Mucosa of stomach (tissue), 1 donor: Measurements from ENCODE around the gene TESK2.

Source experiments
- H3K27me3 ChIP-seq: one replicate; pipeline ENCODE4 v1.7.0; 2013; ENCODE audit warnings: mild to moderate bottlenecking, low read length; ENCODE audit not compliant: control insufficient read depth, insufficient read depth
- H3K36me3 ChIP-seq: one replicate; pipeline ENCODE4 v1.7.0; 2013; ENCODE audit warnings: low read length; ENCODE audit not compliant: control insufficient read depth, insufficient read depth
- H3K4me1 ChIP-seq: one replicate; pipeline ENCODE4 v1.7.0; 2013; ENCODE audit warnings: mild to moderate bottlenecking, low read length; ENCODE audit not compliant: control insufficient read depth, insufficient read depth
- H3K4me3 ChIP-seq: one replicate; pipeline ENCODE4 v1.7.0; 2013; ENCODE audit warnings: low read length
- H3K9ac ChIP-seq: one replicate; pipeline ENCODE4 v1.7.0; 2013; ENCODE audit warnings: mild to moderate bottlenecking, low read length, moderate library complexity
- H3K9me3 ChIP-seq: one replicate; pipeline ENCODE4 v1.7.0; 2013; ENCODE audit warnings: mild to moderate bottlenecking, low read length, moderate library complexity; ENCODE audit not compliant: control insufficient read depth
- donor health status: Pancreatic carcinoma.

The TESK2 gene

DNA sequence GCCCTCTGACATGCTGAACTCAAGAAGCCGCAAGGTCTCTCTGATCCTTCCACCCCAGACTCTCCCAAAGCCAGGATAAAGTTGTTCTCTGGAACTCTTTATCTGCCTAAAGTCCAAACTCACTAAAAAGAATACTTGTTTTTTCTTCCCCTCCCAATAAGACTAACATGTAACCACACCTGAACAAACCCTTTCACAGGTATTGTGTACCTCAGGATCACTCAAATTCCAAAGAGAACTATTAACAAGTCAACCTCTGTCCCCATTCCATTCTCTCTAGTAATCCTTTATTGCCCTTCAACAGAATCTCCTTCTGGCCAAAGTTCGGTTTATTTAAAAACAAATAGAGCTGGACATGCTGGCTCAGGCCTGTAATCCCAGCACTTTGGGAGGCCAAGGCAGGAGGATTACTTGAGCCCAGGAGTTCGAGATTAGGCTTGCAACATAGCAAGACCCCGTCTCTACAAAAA, 155.1 kb downstream of the TESK2 start:
- Histone ChIP-seq H3K4me3 (peak overlapping the region; percentile 10), H3K4me1 (peaks cover 48% of the 10 kb centered on the region), H3K36me3 (peaks cover 4% of the 10 kb centered on the region), H3K9ac (peak overlapping the region; percentile 32), H3K27me3 (no peaks in the 10 kb centered on the region), H3K9me3 (no peaks in the 10 kb centered on the region)

DNA sequence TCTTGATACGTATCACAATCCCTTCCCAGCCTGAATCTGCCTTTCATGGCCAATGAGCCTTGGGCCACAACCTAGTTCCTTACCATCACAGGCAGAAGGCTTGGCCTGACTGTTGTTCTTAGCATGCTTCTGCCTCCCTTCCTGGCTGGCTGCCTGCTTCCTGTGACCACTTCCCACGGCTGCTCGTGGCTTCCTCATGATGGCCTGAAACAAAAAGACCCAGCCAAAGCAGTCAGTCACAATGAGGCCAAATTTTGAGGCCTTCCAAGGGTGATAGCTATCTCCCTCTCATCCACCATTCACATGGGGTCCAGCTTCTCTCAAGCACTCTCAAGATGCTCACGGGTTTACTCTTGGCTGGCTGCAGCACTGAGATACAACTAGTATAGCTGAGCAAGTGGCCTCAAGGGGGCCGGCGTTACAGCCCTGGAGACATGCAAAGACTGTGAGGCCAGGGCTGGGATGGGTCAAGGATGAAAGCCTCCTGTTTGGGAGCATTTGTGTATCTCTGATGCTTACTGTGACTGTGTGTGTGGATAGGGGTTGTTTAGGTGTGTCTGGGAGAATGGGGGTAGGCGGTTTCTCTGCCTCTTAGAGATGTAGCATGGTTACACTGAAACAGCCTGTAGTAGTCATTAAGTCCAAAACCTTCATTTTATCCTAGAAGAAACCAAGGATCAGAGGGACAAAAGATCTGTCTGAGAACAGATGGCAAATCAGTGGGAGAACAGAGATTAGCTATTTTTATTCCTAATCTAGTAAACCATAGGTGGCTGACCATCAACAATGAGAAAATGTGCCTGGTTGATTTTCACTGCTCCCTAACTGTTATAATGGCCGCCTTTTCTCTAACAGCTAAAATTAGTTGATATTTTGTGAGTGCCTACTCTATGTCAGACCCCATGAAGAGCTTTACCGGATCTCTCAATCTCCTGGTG, 156.4 kb downstream of the TESK2 start:
- H3K4me1 ChIP-seq: peaks cover 59% of the 10 kb centered on the region
- H3K9me3 ChIP-seq: no peaks in the 10 kb centered on the region
- H3K4me3 ChIP-seq: no peak overlapping the region
- H3K36me3 ChIP-seq: peaks cover 4% of the 10 kb centered on the region
- H3K9ac ChIP-seq: peak overlapping the region; percentile 32
- H3K27me3 ChIP-seq: no peaks in the 10 kb centered on the region

DNA sequence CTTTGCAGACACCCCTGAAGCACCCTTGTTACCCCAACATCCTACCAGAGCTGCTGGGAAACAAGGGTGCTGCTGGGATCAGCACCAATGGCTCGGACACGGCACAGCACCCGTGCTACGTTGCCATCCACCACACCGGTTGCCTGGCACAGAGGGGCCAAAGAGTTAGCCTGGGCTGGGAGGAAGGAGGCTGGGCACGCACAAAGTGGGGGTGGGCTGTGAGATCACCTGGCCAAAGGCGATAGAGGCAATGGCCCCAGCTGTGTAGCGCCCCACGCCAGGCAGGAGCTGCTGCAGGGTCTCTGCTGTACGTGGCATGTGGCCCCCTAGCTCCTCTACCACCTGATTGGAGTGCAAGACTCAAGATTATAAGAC, 158.6 kb downstream of the TESK2 start:
- Histone ChIP-seq H3K36me3 (peaks cover 4% of the 10 kb centered on the region), H3K9me3 (no peaks in the 10 kb centered on the region)

DNA sequence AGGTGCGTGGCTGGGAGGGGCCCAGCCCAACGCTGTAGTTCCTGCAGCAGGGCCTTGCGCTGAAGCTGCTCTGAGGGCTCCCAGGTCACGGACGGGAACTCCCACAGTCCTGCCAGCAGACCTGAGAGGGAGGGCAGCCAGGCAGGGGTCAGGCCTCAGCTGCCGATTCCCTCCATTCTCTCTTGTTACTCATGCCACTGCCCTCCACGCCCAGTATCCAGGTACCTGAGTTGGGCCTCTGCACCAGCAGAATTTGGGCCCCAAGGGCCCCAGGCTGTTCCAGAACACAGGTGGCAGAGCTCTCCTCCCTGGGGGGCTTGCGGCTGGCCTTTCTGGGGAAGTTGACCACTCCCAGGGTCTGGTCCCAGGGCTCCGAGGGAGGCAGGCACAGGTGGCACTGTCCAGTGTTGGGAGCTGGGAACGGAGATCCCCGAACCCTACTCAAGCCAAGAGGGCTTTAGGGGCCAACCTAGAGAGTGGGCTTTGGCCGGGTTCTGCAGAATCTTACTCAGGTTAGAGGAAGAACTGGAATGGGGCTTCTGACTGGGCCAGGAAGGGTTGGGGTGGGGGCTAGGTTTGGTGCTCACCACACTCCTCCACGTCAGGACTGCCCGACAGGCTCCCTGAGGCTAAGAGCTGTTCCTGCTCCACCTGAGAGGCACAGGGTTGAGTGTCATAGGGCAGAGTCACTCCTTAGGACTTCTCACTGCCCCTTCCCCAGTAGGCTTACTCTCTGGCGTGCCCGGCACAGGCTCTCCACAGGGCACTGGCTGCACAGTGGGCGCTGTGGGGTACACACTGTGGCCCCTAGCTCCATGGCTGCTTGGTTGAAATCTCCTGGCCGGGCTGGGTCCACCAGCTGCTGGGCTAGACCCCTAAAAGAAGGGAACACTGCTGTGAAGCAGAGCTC, 159.3 kb downstream of the TESK2 start:
- Histone ChIP-seq H3K4me1 (peaks cover 65% of the 10 kb centered on the region), H3K27me3 (no peaks in the 10 kb centered on the region), H3K9ac (no peak overlapping the region), H3K4me3 (no peak overlapping the region), H3K36me3 (peaks cover 4% of the 10 kb centered on the region), H3K9me3 (no peaks in the 10 kb centered on the region)

More for the DNA sequence above, 158.6 kb downstream of the TESK2 start:
- H3K4me3 ChIP-seq: no peak overlapping the region
- H3K4me1 ChIP-seq: peaks cover 64% of the 10 kb centered on the region
- no peaks in the 10 kb centered on the region for H3K27me3 ChIP-seq
- no peak overlapping the region for H3K9ac ChIP-seq

DNA sequence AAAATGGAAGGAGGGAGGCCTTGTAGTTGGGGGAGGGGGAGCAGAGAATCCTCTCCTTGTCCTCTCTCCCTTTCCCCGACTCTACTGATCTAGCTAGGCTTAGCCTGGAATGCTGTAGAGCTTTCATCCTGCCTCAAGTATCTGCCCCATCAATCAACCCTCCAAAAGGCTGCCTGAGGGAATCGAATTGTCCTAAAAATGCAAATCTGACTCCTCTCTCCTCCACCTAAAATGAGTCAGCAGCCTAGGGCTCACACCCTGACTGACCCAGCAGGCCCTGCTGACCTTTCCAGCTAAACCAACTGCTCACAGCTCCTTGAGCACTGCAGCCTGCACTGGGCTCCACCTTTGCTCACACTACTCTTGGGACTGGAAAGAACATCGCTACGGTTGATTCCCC, 161.5 kb downstream of the TESK2 start:
- peaks cover 4% of the 10 kb centered on the region for H3K36me3 ChIP-seq

DNA sequence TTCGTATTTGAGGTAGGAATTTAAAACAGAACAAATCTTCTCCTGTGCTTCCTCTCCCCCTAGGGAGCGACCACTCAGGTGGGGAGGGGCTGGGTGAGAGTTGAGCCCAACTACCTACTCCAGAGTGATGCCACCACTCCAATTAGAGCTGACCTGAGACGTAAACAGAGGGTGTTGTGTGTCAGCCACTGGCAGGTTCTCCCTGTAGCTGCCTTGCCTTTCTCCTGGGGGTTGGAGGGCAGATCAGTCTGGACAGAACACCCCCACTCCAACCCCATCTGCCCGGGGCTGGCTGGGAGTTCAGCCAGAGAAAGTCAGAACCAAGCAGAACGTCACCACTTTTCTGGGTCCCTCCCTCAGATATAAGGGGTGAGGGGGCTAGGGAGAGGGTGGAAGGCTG, 162.3 kb downstream of the TESK2 start:
- Histone ChIP-seq H3K4me3 (no peak overlapping the region), H3K9me3 (no peaks in the 10 kb centered on the region), H3K4me1 (peaks cover 39% of the 10 kb centered on the region), H3K36me3 (peaks cover 4% of the 10 kb centered on the region), H3K27me3 (no peaks in the 10 kb centered on the region), H3K9ac (no peak overlapping the region)

More for the DNA sequence above, 161.5 kb downstream of the TESK2 start:
- H3K9me3 ChIP-seq: no peaks in the 10 kb centered on the region
- no peak overlapping the region for H3K9ac ChIP-seq
- peaks cover 47% of the 10 kb centered on the region for H3K4me1 ChIP-seq
- H3K4me3 ChIP-seq: no peak overlapping the region
- no peaks in the 10 kb centered on the region for H3K27me3 ChIP-seq

DNA sequence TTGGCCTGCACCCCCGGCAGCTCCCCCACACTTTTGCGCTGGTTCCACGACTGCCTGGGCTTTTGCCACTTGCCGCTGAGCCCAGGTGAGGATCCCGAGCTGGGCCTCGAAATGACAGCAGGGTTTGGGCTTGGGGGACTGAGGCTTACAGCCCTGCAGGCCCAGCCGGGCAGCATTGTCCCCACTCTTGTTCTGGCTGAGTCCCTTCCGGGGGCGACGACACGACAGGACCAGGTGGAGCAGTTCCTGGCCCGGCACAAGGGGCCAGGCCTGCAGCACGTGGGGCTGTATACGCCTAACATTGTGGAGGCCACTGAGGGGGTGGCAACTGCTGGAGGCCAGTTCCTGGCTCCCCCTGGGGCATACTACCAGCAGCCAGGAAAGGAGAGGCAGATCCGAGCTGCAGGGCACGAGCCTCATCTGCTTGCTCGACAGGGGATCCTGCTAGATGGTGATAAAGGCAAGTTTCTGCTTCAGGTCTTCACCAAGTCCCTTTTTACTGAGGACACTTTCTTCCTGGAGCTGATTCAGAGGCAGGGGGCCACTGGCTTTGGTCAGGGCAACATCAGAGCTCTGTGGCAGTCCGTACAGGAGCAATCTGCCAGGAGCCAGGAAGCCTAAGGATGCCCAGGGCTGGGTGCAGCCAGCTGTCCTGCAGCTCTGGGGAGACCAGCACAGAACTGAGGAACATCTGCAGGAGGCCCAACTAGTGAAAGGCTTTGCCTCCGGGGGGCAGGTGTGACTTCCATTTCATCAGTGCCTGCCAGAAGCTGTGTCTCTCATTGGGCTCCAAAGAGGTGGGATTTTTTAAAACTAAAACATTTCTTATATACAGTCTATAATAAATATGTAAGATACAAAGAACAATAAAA, 163.1 kb downstream of the TESK2 start:
- peak overlapping the region; percentile 56 for H3K4me3 ChIP-seq
- H3K9ac ChIP-seq: peak overlapping the region; percentile 29
- H3K27me3 ChIP-seq: no peaks in the 10 kb centered on the region
- H3K9me3 ChIP-seq: no peaks in the 10 kb centered on the region
- H3K4me1 ChIP-seq: peaks cover 39% of the 10 kb centered on the region
- H3K36me3 ChIP-seq: peaks cover under 1% of the 10 kb centered on the region

DNA sequence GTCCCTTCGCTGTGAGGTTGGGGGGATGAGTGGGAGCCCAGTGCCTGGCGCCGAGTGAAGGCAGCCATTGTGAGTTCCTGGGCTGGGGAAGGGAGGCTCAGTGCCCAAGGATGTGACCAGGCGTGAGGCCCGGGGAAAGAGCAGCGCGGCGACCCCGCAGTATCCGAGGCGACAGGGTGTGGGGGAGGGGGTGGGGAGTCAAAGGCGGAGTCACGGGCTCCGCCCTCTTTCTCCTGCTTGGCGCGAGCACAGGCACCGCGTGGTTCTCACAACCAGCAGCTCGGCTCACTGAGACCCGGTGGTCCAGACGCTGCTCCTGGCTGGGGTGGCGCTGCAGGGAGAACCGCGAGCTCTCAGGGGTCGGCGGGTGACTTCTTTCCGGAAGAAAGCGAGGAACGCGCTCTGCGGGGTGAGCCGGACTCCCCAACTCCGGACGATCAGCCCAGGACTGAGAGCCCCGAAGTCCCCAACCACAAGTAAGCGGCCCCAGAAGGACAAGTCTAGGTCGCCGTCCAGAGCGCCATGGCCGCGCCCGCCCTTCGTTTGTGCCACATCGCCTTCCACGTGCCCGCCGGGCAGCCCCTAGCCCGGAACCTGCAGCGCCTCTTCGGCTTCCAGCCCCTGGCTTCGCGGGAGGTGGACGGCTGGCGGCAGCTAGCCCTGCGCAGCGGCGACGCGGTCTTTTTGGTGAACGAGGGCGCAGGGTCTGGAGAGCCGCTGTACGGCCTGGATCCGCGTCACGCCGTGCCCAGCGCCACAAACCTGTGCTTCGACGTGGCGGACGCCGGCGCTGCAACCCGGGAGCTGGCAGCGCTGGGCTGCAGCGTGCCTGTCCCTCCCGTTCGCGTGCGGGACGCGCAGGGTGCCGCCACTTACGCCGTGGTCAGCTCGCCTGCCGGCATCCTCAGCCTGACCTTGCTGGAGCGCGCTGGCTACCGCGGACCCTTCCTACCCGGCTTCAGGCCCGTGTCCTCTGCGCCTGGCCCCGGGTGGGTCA, 164.0 kb downstream of the TESK2 start, which contains the start of gene HPDL:
TSS of gene HPDL (plus strand) at position 269 of the 997 bp plus-strand sequence. CDS start at position 523, 254 bp downstream.
- Histone ChIP-seq H3K9ac (peak within 1 kb of the TSS; percentile 61), H3K4me3 (peak within 1 kb of the TSS; percentile 56), H3K36me3 (no peaks in the 10 kb centered on the region), H3K4me1 (peaks cover 39% of the 10 kb centered on the region), H3K9me3 (no peaks in the 10 kb centered on the region), H3K27me3 (no peaks in the 10 kb centered on the region)

DNA sequence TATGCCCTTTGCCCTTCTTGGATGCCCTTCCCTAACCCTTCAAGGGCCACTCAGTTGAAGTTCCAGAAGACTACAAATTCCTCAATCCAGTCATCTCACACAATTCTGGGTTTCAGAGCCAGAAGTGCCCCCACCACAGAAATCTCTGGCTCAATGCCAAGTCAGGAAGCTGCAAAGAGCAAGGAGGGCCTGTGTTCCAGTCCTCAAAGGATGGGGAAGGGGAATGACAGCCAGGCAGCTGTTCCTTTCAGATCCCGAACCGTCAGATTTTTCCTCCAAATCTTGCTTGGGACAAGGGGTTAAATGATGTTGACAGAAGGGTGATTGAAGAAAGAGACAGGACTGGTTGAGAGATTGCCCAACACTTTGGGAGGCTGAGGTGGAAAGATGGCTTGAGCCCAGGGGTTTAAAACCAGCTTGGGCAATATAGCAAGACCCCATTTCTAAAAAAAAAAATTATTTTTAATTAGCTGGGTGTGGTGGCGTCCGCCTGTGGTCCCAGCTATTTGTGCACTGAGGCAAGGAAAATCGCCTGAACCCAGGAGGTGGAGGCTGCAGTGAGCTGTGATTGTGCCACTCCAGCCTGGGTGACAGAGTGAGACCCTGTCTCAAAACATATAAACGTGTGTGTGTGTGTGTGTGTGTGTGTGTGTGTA, 165.0 kb downstream of the TESK2 start:
- H3K36me3 ChIP-seq: no peaks in the 10 kb centered on the region
- peaks cover 35% of the 10 kb centered on the region for H3K4me1 ChIP-seq
- H3K27me3 ChIP-seq: no peaks in the 10 kb centered on the region
- no peak overlapping the region for H3K4me3 ChIP-seq
- no peak overlapping the region for H3K9ac ChIP-seq
- no peaks in the 10 kb centered on the region for H3K9me3 ChIP-seq

DNA sequence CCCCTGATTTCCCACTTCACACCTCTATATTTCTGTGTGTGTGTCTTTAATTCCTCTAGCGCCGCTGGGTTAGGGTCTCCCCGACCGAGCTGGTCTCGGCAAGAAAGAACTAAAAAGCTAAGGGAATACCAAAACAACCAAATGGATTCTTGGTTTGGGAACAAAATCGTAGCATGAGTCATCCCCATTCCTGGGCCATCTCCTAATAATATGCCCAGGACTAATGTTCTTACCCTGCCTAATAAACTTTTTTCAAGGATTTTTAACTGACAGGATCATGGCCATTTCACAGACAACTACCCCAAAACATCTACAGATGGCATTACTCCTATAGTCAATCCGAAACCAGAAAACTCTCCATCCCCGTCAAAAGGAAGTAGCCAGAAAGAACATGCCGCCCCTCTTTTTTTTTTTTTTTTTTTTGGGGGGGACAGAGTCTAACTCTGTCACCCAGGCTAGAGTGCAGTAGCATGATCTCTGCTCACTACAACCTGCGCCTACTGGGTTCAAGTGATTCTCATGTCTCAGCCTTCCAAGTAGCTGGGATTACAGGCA, 168.4 kb downstream of the TESK2 start:
- no peaks in the 10 kb centered on the region for H3K9me3 ChIP-seq

More for the DNA sequence above, 168.4 kb downstream of the TESK2 start:
- H3K9ac ChIP-seq: no peak overlapping the region
- H3K36me3 ChIP-seq: no peaks in the 10 kb centered on the region
- no peaks in the 10 kb centered on the region for H3K27me3 ChIP-seq
- no peak overlapping the region for H3K4me3 ChIP-seq
- peaks cover 8% of the 10 kb centered on the region for H3K4me1 ChIP-seq
